Measurements from ENCODE around the gene SPACDR.

The SPACDR gene

DNA sequence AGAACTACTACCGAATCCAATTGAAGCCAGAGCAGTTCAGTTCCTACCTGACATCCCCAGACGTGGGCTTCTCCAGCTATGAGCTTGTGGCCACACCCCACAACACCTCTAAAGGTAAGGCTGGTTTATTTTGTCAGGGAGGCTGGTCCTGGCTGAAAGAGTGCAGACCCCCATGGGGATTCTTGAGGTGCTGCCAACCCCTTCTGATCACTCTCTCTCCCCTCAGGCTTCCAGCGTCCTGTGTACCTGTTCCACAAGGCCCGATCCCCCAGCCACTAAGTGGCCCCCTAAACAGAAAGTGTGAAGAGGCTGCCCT is 30.8 kb downstream of the SPACDR start:
- DNase-seq: no peak

DNA sequence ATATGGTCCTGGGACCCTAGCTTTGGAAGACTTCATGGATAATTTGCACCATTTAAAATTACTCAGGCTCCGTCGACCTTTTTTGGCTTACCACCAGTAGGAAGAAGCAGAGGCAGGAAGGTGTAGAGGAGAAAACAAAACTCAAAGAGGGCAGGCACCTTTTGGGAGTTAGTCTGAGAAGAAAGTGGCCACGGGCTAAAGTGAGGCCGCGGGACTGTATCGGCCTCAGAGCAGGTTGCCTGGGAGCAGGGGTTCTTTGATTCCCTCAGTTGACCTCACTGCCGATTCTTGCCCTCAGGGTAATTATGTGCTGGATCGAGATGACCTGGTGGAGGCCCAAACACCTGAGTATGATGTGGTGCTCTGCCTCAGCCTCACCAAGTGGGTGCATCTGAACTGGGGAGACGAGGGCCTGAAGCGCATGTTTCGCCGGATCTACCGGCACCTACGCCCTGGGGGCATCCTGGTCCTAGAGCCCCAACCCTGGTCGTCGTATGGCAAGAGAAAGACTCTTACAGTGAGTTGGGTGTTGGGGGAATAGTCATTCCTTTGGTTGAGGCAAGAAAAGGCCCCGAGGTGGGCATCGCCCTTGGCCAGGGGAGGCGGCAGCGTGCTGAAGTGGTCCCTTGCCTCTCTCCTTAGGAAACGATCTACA is 31.3 kb downstream of the SPACDR start:
- no peak for DNase-seq

DNA sequence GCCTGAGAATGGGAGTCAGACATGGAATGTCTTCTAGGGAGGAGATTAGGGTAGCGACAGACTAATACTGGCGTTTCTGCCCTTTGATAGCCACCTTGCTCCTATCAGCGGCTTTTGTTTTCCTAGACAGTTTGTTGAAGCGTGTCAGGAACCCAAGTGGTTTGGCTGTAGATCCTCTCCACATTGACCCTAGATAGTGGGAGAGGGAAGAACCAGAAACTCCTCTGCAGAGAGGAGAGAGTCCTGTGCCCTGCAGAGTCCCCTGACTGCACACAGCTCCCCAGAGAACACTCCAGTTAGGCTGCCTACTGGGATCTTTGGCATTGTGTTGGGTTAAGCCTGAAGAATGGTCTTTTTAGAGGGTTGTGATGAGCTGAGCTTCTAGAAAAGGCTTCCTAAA is 32.0 kb downstream of the SPACDR start:
- DNase-seq: peak; percentile 60

DNA sequence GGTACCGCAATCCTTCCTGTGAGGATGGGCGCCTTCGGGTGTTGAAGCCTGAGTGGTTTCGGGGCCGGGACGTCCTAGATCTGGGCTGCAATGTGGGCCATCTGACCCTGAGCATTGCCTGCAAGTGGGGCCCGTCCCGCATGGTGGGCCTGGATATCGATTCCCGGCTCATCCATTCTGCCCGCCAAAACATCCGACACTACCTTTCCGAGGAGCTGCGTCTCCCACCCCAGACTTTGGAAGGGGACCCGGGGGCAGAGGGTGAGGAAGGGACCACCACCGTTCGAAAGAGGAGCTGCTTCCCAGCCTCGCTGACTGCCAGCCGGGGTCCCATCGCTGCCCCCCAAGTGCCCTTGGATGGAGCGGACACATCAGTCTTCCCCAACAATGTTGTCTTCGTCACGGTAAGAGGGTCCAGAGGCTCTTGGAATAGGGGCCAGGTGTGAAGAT is 32.7 kb downstream of the SPACDR start:
- no peak for DNase-seq

DNA sequence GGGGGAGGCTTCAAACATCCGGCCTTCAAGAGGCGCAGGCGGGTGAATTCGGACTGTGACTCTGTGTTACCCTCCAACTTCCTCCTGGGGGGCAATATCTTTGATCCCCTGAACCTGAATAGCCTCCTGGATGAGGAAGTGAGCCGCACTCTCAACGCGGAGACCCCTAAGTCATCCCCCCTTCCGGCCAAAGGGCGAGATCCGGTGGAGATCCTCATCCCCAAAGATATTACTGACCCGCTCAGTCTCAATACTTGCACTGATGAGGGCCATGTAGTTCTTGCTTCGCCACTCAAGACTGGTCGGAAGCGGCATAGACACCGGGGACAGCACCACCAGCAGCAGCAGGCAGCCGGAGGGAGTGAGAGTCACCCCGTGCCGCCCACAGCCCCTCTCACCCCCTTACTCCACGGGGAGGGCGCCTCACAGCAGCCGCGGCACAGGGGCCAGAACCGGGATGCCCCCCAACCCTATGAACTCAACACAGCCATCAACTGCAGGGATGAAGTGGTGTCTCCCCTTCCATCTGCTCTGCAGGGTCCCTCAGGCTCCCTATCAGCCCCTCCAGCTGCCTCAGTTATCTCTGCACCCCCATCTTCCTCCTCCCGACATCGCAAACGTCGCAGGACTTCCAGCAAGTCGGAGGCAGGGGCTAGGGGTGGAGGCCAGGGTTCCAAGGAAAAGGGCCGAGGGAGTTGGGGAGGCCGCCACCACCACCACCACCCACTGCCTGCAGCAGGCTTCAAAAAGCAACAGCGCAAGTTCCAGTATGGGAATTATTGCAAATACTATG is 33.4 kb downstream of the SPACDR start:
- peak; percentile 51 for DNase-seq

DNA sequence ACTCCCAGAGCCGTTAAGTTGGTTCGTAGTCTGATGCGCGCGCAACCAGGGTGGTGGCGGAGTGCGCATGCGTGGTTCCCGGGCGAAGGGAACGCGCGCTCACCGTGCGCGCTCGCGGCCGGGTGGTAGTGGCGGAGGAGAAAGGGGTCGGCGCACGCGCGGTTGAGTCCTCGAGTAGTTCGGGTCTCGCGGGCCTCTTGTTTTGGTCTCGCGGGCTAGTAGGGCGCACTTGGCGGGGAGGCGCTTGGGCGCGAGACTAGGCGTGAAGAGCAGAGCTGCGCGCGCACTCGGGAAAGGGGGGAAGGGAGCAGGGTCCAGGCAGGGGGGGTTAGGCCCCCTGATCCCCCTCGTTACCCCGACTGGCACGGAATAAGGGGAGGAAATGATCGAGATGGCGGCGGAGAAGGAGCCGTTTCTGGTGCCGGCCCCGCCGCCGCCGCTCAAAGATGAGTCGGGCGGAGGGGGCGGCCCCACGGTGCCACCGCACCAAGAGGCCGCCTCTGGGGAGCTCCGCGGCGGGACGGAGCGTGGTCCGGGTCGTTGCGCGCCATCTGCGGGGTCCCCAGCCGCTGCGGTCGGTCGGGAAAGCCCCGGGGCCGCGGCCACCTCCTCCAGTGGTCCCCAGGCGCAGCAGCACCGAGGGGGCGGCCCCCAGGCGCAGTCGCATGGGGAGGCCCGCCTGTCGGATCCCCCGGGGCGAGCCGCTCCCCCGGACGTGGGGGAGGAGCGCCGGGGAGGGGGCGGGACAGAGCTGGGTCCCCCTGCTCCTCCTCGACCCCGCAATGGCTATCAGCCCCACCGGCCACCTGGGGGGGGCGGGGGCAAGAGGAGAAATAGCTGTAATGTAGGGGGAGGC is 34.2 kb downstream of the SPACDR start, which contains the start of gene MEPCE:
Gene MEPCE, plus strand, starts transcription at position 195 of the 856 bp plus-strand sequence. Its CDS starts 188 bp downstream, at position 383.
- peak; percentile 97 for DNase-seq

DNA sequence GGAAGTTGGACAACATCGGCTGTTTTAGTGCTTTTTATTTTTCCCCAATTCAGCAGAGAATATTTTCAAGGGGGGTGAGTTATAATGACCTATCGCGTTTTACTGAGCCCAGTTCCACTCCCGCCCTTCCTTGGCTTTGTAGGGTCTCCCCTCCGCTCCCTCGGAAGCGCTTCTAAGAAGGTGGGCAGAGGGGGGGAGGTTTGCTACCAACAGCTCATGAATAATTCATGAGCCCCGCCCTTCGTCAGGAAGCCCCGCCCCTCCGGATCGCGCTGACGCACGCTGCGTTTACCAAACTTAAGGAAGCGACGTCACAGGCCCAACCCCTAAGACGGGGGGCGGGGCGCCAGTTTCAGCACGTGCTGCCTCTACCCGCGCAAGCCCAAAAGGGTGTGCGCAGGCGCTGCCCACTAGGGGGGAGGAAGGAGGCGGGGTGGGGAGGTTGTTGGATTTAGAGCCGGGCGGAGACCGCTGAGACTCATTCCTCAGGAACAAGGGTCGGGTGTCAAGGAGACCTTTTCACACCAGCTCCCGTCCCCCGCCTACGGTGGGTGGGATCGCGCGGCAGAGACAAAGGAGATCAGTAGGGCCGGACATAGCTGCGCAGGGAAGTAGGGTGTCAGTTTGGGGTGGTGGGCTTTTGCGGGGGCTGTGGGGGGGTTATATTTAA is 35.0 kb downstream of the SPACDR start:
- peak; percentile 99 for DNase-seq

DNA sequence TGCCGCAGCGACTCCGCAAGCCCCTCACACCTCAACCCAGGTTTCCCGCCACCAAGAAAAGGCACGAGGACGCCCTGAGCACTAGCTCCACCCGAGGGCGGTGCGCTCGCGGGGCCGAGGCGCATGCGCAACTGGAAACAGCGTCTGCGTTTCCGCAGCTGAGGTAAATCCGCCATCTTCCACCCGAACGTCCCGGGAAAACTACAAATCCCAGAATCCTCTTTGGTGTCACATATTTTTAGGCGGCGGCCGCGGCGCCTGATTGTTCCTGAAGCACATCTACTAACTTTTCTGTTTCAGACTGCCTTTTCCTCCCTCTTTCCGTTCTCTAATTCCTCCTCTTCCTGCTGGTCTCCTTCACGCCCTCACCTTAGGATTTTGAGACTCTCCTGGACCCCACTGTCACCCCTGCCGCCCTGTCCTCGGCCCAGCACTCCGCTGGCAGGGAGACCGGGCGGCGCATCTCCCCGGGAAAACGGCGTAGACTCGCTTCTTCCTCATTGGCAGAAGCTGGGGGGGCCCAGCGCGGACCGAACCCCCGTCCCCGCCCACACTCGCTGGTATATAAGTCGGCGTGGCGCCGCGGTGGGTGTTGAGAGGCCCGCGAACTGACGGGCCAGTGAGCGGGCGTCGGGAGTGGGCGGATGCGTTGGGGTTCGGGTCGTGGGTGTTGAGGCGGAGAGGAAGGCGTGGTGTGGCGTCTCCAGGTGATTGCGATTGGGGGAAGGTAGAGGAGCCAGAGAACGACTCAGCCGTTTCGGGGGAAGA is 35.7 kb downstream of the SPACDR start, which contains the start of gene ZCWPW1:
Gene ZCWPW1, minus strand, starts transcription at position 505 of the 768 bp plus-strand sequence. CDS start 8,054 bp downstream, outside the sequence.
- peak; percentile 98 for DNase-seq

DNA sequence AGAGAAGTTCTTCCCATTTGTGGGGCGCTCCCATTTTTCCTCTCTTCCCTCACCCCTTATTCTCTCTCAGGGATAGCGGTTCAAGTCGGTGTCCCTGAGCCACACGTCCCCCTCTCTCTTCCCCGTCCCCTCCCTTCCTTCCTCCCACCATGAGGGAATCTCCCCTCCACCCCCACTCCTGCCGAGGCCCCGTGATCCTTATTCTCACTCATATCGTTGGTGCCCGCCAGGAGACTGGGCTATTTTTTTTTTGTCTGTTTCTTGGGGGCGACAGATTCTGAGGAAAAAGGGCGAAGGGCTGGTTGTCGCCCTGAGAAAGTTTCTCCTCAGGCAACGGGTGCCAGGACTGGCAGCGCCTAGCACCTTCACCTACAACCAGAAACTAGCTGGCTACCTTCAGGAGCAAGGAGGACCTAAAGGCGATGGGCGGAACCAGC is 36.3 kb downstream of the SPACDR start:
- no peak for DNase-seq

DNA sequence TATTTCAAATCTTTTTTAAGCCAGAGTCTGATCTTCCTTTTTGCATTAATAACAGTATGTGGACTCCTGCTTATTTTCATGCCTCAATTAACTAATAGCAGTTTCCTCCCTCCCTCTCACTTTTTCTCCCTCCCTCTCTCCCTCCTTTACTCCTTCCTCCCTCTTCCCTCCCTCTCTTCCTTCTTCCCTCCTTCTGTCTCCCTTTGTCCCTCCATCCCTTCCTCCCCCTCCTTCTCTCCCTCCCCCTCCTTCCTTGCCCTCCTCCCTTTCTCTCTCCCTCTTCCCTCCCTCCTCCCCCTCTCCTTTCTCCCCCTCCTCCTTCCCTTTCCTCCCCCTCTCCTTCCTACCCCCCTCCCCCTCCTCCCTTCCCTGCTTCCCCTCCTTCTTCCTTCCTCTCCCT is 37.5 kb downstream of the SPACDR start:
- no peak for DNase-seq

DNA sequence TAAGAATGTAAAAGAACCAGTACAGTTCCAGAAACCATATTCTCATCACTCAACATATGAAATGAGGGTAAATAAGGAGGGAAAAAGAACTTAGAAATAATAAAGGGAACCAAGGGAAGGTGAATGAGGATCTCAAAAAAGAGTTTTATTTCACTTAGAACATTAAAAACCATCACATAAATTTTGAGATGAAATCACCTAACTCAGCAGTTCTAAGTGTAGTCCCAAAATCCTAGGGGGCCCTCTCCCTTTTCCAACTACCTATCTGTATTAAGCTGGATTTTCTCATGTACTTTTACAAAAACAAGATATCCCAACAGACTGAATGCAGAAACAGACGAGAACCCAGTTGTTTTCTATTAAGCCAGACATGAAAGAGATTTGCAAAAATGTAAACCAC is 38.7 kb downstream of the SPACDR start:
- no peak for DNase-seq

DNA sequence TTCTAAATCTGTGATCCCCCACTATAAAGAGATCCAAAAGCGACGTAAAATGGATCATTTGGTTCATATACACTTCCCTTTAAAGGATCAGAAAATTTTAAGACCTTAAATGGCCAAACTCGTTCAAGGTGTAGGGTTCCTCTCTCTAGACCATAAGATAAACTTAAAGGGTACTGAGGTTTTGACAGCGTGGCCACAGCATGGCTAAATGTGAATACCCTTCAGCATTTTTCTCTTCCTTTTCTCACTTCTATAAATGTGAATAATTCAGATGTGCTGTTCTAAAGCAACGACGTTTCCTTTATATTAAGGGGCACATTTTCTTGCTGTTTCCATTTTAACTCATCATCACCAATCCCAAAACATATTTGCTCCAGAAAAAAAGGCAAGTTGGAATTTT is 40.7 kb downstream of the SPACDR start:
- no peak for DNase-seq

DNA sequence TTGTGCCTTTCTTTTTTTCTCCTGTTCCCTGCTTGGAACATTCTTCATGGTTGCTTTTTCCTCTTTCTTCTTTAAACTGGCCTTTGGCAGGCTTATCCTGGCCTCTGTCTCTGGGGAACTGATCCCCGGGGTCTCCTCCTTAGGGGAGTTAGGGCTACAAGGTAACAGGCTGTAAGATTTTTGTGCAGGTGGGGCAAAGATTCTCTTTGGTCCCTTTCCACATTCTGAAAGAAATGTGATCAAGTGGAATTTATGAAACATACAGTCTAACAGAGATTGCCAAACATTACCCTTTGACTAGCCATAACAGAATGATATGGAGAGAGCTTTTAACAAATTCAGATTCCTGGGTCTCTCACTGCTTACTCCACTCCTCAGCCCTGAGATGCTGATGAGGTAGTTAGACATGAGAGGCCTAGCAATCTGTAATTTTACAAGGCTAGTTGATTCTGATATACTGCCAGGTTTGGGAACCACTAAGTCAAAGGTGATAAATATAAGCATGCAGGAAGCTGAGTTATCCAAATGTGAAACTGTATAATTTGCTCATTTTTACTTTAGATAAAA is 44.3 kb downstream of the SPACDR start:
- DNase-seq: no peak

DNA sequence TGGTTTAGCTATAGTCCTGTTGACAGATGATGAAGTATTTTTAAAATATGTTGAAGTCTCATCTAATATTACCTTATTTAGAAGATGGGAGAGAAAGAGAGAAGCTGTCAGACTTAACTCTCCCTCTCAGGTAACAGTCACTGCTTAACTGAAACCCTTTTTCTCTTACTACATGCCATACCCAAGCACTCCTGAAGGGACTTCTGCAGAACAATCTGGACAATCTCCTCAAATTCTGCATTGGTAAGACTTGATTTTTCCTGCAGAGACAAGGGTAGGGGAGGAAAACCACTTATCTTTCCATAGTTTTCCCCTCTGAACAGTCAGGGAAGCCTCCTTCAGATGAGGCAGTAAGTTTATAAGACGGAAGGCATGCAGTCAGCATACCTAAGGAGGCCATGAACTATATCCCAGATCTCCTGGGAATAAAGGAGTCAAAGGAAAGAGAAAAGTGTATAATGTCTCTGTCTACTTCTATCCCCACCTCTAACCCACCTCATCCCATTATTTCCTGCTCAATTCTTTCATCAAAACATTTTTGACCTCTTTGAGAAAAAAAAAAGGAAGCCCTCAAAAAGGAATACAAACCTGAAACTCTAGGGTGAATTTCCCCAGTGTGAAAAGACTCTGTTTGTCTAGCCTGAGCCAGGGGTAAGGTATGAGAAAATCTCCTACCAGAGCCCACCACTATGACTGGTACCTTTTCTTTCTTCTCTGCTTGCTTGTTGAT is 45.0 kb downstream of the SPACDR start:
- no peak for DNase-seq

DNA sequence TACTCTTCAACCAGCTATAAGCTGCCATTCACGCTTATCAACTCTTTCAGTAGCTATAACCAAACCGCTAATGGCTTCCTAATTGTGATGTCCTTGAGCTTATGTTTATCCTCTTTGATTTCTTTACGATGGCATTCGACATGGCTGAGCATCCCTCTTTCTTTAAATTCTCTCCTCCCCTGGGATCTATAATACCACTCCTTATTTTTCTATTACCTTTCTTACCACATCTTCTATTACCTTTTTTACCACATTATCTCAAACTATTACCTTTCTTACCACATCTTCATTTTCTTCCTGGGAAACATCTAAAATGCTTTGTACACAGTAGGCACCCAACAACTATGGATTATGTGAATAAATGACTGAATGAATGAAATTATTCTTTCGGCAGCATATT is 48.6 kb downstream of the SPACDR start:
- DNase-seq: no peak

DNA sequence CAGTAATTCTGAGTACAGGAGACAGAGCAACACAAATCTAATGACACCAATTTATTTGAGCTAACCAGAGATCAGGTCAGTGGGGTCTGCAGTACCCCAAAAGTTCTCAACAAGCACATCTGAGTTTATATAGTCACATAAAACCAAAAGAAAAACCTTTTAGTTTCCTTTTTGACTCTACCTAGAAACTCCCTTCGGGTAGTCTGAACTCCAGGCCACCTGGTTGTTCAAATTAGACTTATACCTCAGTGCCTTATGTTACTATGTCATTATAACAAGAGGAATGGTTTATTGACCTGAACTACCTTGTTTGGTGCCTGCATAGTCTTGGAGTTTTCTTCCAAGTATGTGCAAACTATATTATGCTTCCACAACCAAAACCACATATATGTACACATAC is 50.2 kb downstream of the SPACDR start:
- DNase-seq: no peak

DNA sequence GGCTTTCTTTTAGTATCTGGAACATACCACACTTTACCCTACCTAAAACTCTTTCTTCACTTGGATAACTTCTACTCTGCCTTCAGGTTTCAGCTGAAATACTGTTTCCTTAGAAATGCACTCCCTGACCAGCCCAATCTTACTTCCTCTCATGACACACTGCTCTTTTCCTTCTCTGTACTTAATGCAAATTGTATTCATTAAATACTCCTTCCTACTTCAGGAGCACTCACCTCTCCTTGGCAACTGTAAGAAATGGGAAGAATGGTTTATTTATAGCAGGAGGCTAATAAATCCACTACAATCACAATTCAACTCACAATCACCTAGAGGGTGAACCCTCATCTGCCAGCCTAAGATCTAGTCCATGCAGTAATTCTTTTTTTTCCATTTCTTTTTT is 50.7 kb downstream of the SPACDR start:
- no peak for DNase-seq

DNA sequence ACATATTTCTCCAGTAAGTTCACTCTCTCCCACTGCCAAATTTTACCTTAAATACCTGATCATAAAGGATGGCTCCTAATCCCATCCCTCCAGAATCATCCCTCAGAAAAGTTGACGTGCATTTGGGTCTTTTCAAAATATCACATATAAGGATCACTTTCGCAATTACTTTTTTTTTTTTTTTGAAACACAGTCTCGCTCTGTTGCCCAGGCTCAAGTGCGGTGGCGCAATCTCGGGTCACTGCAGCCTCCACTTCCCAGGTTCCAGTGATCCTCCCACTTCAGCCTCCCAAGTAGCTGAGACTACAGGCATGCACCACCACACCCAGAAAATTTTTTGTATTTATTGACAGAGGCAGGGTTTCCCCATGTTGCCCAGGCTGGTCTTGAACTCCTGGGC is 53.0 kb downstream of the SPACDR start:
- DNase-seq: no peak

DNA sequence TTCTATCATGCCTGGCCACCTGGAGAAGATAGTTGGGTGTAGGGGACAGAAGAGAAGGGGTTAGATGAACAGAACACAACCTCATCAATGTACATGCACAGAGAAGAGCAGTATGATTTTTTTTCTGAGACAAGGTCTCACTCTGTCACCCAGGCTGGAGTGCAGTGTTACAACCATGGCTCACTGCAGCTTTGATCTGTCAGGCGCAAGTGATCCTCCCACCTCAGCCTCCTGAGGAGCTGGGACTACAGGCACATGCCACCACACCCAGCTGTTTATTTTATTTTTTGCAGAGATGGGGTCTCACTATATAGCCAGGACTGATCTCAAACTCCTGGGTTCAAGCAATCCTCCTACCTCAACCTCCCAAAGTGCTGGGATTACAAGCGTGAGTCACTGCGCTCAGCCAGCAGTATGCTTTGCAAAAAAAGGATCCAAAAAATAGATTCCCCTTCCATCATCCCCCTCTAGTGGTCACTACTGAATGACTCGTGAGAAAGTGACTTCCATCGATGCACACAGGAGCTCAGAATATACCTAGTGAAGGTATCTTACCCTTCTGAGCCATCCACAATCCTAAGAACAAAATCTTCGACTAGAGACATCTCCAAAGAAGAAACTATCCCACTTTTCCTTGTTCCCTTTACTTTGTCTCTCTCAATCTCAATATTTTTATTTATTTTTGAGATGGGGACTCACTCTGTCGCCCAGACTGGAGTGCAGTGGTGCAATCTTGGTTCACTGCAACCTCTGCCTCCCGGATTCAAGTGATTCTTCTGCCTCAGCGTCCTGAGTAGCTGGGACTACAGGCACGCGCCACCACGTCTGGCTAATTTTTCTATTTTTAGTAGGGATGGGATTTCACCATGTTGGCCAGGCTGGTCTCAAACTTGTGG is 56.5 kb downstream of the SPACDR start:
- DNase-seq: peak; percentile 87

DNA sequence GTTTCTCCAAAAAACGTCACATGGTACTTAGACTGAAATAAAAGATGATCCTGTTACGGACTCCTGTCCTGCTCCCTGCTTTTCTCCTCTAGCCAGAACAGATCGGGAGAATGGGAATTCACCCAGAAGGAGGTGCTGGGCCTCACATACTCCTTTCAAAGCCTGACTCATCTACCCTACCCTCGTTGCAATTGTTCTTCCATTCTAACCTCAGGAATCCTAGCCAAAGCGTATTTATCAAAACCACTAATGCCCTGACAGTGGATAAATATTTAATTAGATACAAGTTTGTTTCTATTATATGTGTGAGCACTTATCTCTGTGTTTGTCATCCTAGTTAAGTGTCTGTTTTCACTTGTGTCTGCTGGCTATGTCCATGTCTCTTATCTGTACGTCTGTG is 57.3 kb downstream of the SPACDR start:
- DNase-seq: no peak
